H9 (cell line): ENCODE data around the gene CDKL4. TPM values are rescaled to one million over a fixed set of nuclear protein-coding genes. Genes with fewer than 3 reads are reported as not detected.

Source experiments
- DNase-seq: peaks from one replicate; pipeline ENCODE4 v3.0.0-alpha.2; 2017
- H2AFZ ChIP-seq: one replicate; pipeline ENCODE4 v1.6.1; 2013; ENCODE audit warnings: mild to moderate bottlenecking, low read length, control low read depth, moderate library complexity
- H2AK5ac ChIP-seq: 2 replicates; pipeline ENCODE4 v1.6.1; 2013; ENCODE audit warnings: low read length, control low read depth, mixed read lengths; ENCODE audit not compliant: insufficient read length
- H2BK120ac ChIP-seq: one replicate; pipeline ENCODE4 v1.6.1; 2013; ENCODE audit warnings: low read depth, mild to moderate bottlenecking, low read length, control low read depth, inconsistent platforms; ENCODE audit not compliant: poor library complexity, severe bottlenecking
- H2BK12ac ChIP-seq: 2 replicates; pipeline ENCODE4 v1.6.1; 2013; ENCODE audit warnings: low read length, control low read depth, mixed read lengths, low read depth; ENCODE audit not compliant: insufficient read length
- H2BK15ac ChIP-seq: 2 replicates; pipeline ENCODE4 v1.6.1; 2013; ENCODE audit warnings: low read depth, low read length, control low read depth
- H2BK20ac ChIP-seq: one replicate; pipeline ENCODE4 v1.6.1; 2013; ENCODE audit warnings: low read depth, mild to moderate bottlenecking, low read length, control low read depth, inconsistent platforms; ENCODE audit not compliant: poor library complexity, severe bottlenecking
- H2BK5ac ChIP-seq: 2 replicates; pipeline ENCODE4 v1.6.1; 2013; ENCODE audit warnings: low read length, control low read depth, mixed read lengths; ENCODE audit not compliant: insufficient read length
- H3K14ac ChIP-seq: 2 replicates; pipeline ENCODE4 v1.6.1; 2013; ENCODE audit warnings: low read length, control low read depth; ENCODE audit not compliant: insufficient read depth
- H3K18ac ChIP-seq: 2 replicates; pipeline ENCODE4 v1.6.1; 2013; ENCODE audit warnings: low read depth, mild to moderate bottlenecking, mixed read lengths, low read length, control low read depth; ENCODE audit not compliant: insufficient read length
- H3K23ac ChIP-seq: 2 replicates; pipeline ENCODE4 v1.6.1; 2013; ENCODE audit warnings: low read length, control low read depth, mixed read lengths, low read depth; ENCODE audit not compliant: insufficient read length
- H3K23me2 ChIP-seq: 2 replicates; pipeline ENCODE4 v1.6.1; 2013; ENCODE audit warnings: low read depth, mild to moderate bottlenecking, mixed read lengths, low read length, control low read depth; ENCODE audit not compliant: insufficient read length, poor library complexity, severe bottlenecking
- H3K27ac ChIP-seq: 2 replicates; pipeline ENCODE4 v1.5.1; 2013; ENCODE audit warnings: low read length, control low read depth, mixed read lengths, low read depth; ENCODE audit not compliant: insufficient read length
- H3K27me3 ChIP-seq: 2 replicates; pipeline ENCODE4 v1.6.1; 2013; ENCODE audit warnings: low read length, control low read depth, inconsistent platforms; ENCODE audit not compliant: insufficient read depth
- H3K4ac ChIP-seq: 2 replicates; pipeline ENCODE4 v1.6.1; 2013; ENCODE audit warnings: low read depth, mild to moderate bottlenecking, control low read depth, inconsistent platforms, low read length, moderate library complexity
- H3K4me1 ChIP-seq: 2 replicates; pipeline ENCODE4 v1.6.1; 2013; ENCODE audit warnings: low read length, control low read depth, inconsistent platforms; ENCODE audit not compliant: insufficient read depth
- H3K4me2 ChIP-seq: 2 replicates; pipeline ENCODE4 v1.6.1; 2013; ENCODE audit warnings: low read length, control low read depth, mixed read lengths; ENCODE audit not compliant: insufficient read length, insufficient read depth
- H3K56ac ChIP-seq: 2 replicates; pipeline ENCODE4 v1.6.1; 2013; ENCODE audit warnings: low read depth, mild to moderate bottlenecking, mixed read lengths, low read length, control low read depth; ENCODE audit not compliant: insufficient read length
- H3K79me1 ChIP-seq: 2 replicates; pipeline ENCODE4 v1.6.1; 2013; ENCODE audit warnings: low read depth, mild to moderate bottlenecking, moderate library complexity, low read length, control low read depth, inconsistent platforms; ENCODE audit not compliant: insufficient read depth, poor library complexity, severe bottlenecking
- H3K79me2 ChIP-seq: 2 replicates; pipeline ENCODE4 v1.6.1; 2013; ENCODE audit warnings: low read length, control low read depth, inconsistent platforms; ENCODE audit not compliant: insufficient read depth
- H3K9ac ChIP-seq: 2 replicates; pipeline ENCODE4 v1.6.1; 2013; ENCODE audit warnings: low read length, control low read depth, mixed read lengths; ENCODE audit not compliant: insufficient read length; ENCODE audit errors: extremely low read depth
- H3K9me3 ChIP-seq: one replicate; pipeline ENCODE4 v1.6.1; 2013; ENCODE audit warnings: low read depth, low read length, inconsistent platforms; ENCODE audit not compliant: control insufficient read depth
- H3T11ph ChIP-seq: one replicate; pipeline ENCODE4 v1.6.1; 2013; ENCODE audit warnings: mild to moderate bottlenecking, low read length, control low read depth, inconsistent platforms
- H4K20me1 ChIP-seq: one replicate; pipeline ENCODE4 v1.6.1; 2013; ENCODE audit not compliant: control insufficient read depth, insufficient read length, insufficient read depth
- H4K5ac ChIP-seq: 2 replicates; pipeline ENCODE4 v1.6.1; 2013; ENCODE audit warnings: low read depth, mild to moderate bottlenecking, mixed read lengths, low read length, control low read depth; ENCODE audit not compliant: insufficient read length
- H4K8ac ChIP-seq: replicated peaks from 2 replicates; pipeline ENCODE4 v1.6.1; 2013; ENCODE audit warnings: low read length, control low read depth, mixed read lengths, low read depth; ENCODE audit not compliant: insufficient read length
- H4K91ac ChIP-seq: 2 replicates; pipeline ENCODE4 v1.6.1; 2013; ENCODE audit warnings: low read depth, mild to moderate bottlenecking, moderate library complexity, mixed read lengths, low read length, control low read depth; ENCODE audit not compliant: insufficient read length
- H3K27ac Mint-ChIP-seq, 3 experiments: 2 replicates in 2 of 3; 3 replicates in 1 of 3; pipeline ENCODE4 v1.8.0; 2020 to 2021; ENCODE audit warnings: mixed read lengths in 3 of 3, mild to moderate bottlenecking in 1 of 3, moderate library complexity in 1 of 3
- H3K27me3 Mint-ChIP-seq: 2 replicates; pipeline ENCODE4 v1.8.0; 2021; ENCODE audit warnings: low read depth, mild to moderate bottlenecking, moderate library complexity, mixed read lengths
- H3K36me3 Mint-ChIP-seq, 3 experiments: 2 replicates in 2 of 3; 3 replicates in 1 of 3; pipeline ENCODE4 v1.8.0; 2020 to 2021; ENCODE audit warnings: low read depth in 3 of 3, mixed read lengths in 3 of 3; ENCODE audit not compliant: insufficient read depth in 1 of 3
- H3K4me1 Mint-ChIP-seq, 2 experiments: 2 replicates each; pipeline ENCODE4 v1.8.0; 2020; ENCODE audit warnings: mixed read lengths in 2 of 2
- H3K4me3 Mint-ChIP-seq, 2 experiments: 2 replicates in 1 of 2; 3 replicates in 1 of 2; pipeline ENCODE4 v1.8.0; 2020 to 2021; ENCODE audit warnings: mild to moderate bottlenecking in 2 of 2, mixed read lengths in 2 of 2, moderate library complexity in 1 of 2
- H3K9me3 Mint-ChIP-seq, 2 experiments: 2 replicates in 1 of 2; 3 replicates in 1 of 2; pipeline ENCODE4 v1.8.0; 2020; ENCODE audit warnings: mild to moderate bottlenecking in 2 of 2, mixed read lengths in 2 of 2, moderate library complexity in 1 of 2
- WGBS: extraction: QIAGEN DNeasy Blood & Tissue Kit; methylation state at CpG from one replicate; pipeline ENCODE4 v1.1.7; 2013; ENCODE audit warnings: missing lambda C conversion rate, low lambda C conversion rate, mixed read lengths; ENCODE audit not compliant: insufficient read length; ENCODE audit errors: extremely low coverage; 5-methylcytosine and 5-hydroxymethylcytosine counted together
- total RNA-seq: library from RNA; stranded (reverse); gene quantifications from 2 replicates; pipeline ENCODE4 v1.2.1, GENCODE V29; 2021
- TF ChIP-seq, protein P1 (sequence below): fragments of 200-600 bp; sonication (generic); conservative IDR thresholded peaks from 3 replicates; pipeline ENCODE4 v1.8.0; 2021; ENCODE audit warnings: antibody characterized with exemption, mild to moderate bottlenecking

Gene CDKL4
- total RNA-seq, 1 experiment from 2014 or later: not detected

DNA sequence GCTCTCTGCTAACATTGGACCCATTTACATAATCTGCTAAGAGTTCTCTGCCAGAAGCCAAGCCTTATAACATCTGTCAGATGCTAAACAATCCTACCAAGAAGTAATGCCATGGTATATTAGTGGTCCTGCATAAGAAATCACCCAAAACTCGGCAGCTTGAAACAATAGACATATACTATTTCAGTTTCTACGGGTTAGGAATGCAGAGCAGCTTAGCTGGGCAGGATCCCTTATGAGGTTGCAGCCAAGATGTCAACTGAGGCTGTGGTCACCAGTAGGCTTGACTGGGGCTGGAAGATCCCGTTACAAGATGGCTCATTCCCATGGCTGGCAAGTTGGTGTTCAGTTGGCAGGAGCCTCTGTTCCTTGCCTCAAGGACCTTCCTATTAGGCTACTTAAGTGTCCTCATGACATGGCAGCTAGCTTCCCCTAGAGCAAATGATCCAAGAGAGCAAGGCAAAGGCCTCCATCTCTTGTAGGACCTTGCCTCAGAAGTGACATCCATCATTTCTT lies 97.8 kb downstream of the CDKL4 start:
- Histone ChIP-seq H3K23ac (no peak overlapping the region), H3K27ac (no peak overlapping the region), H3K4me1 (no peaks in the 10 kb centered on the region), H2BK120ac (no peak overlapping the region), H3K14ac (no peak overlapping the region), H3K4me2 (no peak overlapping the region), H3K27me3 (no peaks in the 10 kb centered on the region), H3T11ph (no peak overlapping the region), H3K4ac (no peak overlapping the region), H2AK5ac (no peak overlapping the region), H4K8ac (no peak overlapping the region), H3K23me2 (no peaks in the 10 kb centered on the region), H4K5ac (no peak overlapping the region), H3K9me3 (no peaks in the 10 kb centered on the region), H4K91ac (no peak overlapping the region), H4K20me1 (no peaks in the 10 kb centered on the region), H2BK15ac (no peak overlapping the region), H2BK5ac (no peak overlapping the region), H3K9ac (no peak overlapping the region), H3K79me1 (no peaks in the 10 kb centered on the region), H3K79me2 (no peaks in the 10 kb centered on the region), H2AFZ (no peak overlapping the region), H3K56ac (no peak overlapping the region), H2BK20ac (no peak overlapping the region), H2BK12ac (no peak overlapping the region), H3K18ac (no peak overlapping the region)
- Mint-ChIP-seq H3K4me3 (no peak overlapping the region), H3K27ac (no peak overlapping the region), H3K36me3 (no peaks in the 10 kb centered on the region), H3K9me3 (peaks cover 0 to 6% of the 10 kb centered on the region in 2 experiments; a peak in 1 of 5 replicates), H3K4me1 (peaks cover 11 to 12% of the 10 kb centered on the region in 2 experiments), H3K27me3 (no peaks in the 10 kb centered on the region)
- TF ChIP-seq, protein P1, sequence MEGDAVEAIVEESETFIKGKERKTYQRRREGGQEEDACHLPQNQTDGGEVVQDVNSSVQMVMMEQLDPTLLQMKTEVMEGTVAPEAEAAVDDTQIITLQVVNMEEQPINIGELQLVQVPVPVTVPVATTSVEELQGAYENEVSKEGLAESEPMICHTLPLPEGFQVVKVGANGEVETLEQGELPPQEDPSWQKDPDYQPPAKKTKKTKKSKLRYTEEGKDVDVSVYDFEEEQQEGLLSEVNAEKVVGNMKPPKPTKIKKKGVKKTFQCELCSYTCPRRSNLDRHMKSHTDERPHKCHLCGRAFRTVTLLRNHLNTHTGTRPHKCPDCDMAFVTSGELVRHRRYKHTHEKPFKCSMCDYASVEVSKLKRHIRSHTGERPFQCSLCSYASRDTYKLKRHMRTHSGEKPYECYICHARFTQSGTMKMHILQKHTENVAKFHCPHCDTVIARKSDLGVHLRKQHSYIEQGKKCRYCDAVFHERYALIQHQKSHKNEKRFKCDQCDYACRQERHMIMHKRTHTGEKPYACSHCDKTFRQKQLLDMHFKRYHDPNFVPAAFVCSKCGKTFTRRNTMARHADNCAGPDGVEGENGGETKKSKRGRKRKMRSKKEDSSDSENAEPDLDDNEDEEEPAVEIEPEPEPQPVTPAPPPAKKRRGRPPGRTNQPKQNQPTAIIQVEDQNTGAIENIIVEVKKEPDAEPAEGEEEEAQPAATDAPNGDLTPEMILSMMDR: no peak
- DNase-seq: no peak
- no CpG with 5 or more reads among the region's 3 CpGs for WGBS
